Fibroblast of peridontal ligament (primary cell): ENCODE results near the gene LSM2.
"Not testable (repeated sequence)": the region's sequence is repeated elsewhere in the genome, so short reads cannot be mapped to it uniquely, and the experiment has no call there.

ENCODE experiments used
- DNase-seq: peaks from one replicate; pipeline ENCODE4 v3.0.0-alpha.2; 2010; ENCODE audit errors: extremely low read depth

The LSM2 gene

DNA sequence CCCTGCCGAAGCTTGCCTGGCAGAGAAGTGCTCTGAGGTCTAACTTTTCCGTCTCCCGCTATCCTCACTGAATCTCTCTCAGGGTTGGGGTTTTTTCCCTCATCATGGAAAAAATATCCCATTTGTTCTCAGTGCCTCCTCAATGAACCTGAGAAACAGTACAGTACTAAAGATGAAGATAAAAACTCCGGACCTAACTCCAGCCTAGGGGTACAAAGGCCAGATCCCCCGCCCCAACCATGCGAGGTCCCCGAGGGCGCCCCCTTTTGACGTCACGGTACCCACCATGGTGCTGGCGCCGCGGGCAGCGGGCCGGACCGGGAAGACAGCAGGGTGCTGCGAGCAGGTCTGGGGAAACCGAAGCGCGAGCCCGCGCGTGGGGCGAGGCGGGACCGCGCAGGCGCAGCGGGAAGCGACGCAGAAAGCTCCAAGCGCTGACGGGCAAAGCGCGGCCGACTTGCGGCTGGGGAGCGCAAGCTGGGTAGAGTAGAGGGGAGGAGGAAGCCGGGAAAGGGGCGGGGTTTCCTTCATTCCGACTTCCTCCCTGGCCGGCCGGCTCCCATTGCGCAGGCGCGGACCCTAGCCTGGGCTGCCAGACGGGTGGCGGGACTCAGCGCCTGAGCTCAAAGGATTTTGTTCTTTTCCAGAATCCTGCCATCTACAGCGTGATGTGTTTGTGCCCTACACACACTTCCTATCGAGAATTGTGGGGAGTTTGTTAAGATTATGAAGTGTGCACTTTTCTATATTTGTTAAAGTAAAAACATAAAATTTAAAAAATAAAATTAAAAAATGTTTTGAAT lies at the start of gene LSM2:
TSS of gene LSM2 (minus strand) at position 497 of the 803 bp plus-strand sequence. CDS start at position 288, 209 bp downstream.
- peak; percentile 96 for DNase-seq

DNA sequence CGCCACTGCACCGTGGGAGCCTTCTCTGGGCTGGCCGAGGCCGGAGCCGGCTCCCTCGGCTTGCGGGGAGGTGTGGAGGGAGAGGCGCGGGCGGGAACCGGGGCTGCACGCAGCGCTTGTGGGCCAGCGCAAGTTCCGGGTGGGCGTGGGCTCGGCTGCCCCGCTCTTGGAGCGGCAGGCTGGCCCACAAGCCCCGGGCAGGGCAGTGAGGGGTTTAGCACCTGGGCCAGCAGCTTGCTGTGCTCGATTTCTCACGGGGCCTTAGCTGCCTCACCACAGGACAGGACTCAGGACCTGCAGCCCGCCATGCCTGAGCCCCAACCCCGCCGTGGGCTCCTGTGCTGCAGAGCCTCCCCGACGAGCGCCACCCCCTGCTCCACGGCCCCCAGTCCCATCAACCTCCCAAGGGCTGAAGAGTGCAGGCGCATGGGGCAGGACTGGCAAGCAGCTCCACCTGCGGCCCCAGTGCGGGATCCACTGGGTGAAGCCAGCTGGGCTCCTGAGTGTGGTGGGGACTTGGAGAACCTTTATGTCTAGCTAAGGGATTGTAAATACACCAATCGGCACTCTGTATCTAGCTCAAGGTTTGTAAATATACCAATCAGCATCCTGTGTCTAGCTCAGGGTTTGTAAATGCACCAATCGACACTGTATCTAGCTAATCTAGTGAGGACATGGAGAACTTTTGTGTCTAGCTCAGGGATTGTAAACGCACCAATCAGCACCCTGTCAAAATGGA lies 45.4 kb upstream of the LSM2 start:
- DNase-seq = not testable (repeated sequence)

DNA sequence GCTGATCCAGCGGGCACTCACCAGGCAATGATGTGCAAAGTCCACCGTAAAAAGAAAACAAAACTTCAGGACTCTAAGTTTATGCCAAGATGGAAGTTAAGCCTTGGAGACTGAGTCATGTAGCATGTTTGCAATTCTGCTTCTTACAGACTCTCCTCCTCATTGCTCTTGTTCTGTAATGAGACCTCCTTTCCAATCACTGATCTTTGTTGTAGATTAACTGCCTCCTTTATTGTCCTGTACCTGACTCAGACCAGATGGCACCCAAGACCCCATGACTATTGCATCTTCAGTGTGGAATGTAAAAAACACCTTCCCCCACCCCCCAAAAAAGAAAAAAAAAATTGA lies 44.7 kb upstream of the LSM2 start:
- peak; percentile 45 for DNase-seq

DNA sequence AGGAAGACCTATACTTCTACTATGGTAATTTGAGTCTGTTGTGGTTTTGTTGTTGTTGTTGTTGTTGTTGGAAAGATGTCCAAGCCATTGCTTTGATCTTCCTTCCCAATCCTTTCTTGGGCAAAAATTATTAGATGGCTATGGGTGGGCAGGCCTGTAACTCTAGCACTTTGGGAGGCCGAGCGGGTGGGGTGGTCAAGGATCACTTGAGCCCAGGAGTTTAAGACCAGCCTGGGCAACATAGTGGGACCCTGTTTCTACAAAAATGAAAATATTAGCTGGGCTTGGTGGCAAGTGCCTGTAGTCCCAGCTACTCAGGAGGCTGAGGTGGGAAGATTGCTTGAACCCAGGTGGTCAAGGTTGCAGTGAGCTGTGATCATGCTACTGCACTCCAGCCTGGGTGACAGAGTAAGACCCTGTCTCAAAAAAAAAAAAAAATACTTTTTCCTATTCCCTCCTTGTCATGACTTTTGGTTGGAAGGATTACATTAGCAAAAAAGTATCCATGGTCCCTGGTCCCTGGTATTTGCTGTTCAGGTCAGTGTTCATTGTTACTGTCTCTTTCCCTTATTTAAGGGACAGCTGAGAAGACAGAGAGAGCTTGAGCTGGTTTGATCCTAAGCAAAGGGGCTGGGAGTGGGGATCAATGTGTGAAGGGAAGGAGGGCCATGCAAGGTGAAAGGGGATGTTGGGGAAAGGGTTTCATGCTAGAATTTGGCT lies 44.2 kb upstream of the LSM2 start:
- DNase-seq = no peak

DNA sequence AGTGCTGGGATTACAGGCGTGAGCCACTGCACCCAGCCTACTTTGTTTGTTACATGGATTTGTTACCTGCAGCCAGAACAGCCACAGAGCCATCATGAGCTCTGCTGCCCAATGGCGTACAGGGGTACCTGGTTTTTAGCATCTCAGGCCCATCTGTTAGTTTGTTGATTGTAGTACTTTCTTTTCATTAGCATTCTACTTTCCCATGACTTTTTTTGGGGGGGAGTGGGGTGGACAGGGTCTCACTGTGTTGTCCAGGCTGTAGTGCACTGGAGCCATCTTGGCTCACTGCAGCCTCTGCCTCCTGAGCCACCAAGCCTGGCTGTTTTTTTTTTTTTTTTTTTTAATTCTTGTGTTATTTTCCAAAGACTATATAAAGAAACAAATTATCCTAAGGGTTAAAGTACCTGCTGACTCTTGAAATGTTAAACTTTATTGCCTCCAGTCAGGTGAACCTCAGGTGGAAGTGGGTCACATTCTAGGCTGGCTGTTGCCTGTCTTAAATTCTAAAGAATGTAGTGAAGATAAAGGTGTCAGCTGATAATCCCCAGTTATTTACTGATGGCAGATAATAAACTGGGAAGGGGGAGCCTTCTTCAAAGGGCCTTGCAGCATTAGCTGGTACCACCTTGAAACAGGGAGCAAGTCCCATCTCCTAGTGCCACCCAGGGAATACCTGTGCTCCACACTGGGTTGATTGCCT lies 40.7 kb upstream of the LSM2 start:
- no peak for DNase-seq

DNA sequence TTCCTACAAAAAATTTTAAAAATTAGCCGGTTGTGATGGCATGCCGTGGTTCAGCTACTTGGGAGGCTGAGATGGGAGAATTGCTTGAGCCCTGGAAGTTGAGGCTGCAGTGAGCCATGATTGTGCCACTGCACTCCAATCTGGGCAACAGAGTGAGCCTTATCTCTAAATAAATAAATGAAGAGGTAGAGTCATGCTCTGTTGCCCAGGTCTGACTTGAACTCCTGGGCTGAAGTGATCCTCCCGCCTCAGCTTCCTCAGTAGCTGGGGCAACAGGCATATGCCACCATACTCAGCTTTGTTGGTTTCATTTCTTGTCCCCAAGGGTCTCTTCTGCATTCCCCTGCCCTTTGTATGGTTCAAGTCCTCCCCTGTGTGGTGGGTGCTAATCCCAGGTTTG lies 37.7 kb upstream of the LSM2 start:
- no peak for DNase-seq

DNA sequence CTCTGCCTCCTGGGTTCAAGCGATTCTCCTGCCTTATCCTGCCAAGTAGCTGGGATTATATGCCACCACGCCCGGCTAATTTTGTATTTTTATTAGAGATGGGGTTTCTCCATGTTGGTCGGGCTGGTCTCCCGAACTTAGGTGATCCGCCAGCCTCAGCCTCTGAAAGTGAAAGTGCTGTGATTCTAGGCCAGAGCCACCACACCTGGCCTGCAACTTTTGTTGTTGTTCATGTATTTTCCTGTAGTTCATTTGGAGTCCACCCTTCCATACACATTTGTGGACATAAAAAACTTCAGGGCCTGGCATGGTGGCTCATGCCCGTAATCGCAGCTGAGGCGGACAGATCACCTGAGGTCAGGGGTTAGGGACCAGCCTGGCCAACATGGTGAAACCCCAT lies 35.3 kb upstream of the LSM2 start:
- DNase-seq = no peak

DNA sequence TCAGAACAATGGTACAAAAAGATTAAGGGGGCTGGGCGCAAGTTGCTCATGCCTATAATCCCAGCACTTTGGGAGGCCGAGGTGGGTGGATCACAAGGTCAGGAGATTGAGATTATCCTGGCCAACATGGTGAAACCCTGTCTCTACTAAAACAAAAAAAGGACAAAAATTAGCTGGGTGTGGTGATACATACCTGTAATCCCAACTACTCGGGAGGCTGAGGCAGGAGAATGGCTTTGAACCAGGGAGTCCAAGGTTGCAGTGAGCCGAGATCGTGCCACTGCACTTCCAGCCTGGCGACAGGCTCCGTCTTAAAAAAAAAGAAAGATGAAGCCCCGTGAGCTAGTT lies 33.0 kb upstream of the LSM2 start:
- not testable (repeated sequence) for DNase-seq

DNA sequence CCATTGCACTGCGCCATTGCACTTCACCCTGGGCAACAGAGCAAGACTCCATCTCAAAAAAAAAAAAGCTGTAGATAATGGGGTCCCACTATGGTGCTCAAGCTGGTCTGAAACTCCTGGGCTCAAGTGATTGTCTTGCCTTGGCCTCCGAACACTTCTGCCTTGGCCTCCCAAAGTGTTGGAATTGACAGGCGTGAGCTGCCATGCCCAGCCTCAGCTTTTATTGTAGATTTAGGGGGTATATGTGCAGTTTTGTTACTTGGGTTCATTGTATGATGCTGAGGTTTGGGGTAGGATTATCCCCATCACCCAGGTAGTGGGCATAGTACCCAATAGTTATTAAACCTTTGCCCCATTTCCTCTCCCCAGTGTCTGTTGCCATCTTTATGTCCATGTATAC lies 32.2 kb upstream of the LSM2 start:
- no peak for DNase-seq

DNA sequence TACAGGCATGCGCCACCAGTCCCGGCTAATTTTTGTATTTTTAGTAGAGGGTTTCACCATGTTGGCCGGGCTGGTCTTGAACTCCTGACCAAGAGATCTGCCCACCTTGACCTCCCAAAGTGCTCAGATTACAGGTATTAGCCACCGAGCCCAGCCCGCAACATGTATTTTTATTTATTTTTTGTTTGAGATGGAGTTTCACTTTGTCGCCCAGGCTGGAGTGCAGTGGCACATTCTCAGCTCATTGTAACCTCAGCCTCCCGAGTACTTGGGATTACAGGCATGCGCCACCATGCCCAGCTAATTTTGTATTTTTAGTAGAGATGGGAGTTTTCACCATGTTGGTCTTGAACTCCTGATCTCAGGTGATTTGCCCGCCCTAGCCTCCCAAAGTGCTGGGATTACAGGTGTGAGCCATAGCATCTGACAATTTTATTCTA lies 31.4 kb upstream of the LSM2 start:
- DNase-seq = not testable (repeated sequence)

DNA sequence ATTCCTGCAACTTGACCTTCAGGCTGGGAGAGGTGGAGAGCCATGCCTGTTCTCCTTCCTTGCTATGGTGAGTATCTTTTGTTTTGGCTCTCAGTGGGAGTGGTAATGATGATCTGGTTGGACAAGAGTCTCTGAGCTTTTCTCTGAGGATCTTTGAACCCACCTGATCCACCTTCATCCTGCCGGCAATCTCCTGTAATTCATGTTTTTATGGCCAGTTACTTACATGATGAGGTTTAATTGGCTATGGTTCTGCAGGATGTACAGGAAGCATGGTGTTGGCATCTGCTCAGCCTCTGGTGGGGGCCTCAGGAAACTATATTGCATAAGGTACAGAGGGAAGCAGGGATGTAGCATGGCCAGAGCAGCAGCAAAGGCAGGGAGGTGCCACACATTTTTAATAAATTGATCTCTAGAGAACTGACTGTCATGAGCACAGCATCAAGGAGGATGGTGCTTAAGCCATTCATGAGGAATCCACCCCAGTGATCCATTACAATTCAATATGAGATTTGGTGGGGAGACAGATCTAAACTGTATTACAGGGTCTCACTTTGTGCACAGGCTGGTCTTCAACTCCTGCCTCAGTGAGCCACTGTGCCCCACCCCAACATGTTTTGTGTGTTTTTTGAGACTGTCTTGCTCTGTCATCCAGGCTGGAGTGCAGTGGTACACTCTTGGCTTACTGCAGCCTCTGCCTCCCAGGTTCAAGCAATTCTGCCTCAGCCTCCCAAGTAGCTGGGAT lies 30.8 kb upstream of the LSM2 start:
- DNase-seq = no peak

DNA sequence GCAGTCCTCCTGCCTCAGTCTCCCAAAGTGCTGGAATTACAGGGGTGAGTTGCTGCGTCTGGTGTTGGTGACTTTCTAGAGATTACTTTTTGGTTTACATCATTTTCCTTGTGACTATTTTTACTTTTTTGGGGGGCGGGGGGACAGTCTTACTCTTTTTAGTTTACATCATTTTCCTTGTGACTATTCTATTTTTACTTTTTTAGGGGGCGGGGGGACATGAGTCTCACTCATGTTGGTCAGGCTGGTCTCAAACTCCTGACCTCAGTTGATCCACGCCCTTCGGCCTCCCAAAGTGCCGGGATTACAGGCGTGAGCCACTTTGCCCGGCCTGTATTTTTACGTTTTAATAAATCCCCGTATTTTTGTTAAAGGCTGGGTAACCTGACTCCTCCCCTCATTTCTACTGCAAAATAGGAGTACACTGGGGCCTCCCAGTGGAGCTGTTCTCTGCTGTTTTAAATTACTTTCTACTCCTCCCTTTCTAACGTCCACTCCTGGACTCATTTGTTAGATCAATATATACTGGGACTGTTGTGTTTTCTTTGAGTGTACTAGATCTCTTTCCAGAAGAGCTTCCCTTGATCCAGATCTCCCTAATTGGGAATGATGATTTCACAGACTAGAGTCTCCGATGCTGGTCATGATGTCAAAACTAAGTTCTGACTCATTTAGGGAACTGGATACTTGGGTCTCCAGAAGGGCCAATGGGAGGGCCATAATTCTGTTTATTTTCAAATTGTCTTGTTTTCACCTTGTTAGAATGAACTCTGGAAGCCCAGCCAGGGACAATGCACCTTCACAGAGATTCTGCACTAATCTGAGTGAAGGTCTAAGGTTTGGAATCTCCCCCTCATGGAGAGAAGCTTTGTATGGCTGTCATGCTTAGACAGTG lies 30.0 kb upstream of the LSM2 start:
- DNase-seq = peak; percentile 71

DNA sequence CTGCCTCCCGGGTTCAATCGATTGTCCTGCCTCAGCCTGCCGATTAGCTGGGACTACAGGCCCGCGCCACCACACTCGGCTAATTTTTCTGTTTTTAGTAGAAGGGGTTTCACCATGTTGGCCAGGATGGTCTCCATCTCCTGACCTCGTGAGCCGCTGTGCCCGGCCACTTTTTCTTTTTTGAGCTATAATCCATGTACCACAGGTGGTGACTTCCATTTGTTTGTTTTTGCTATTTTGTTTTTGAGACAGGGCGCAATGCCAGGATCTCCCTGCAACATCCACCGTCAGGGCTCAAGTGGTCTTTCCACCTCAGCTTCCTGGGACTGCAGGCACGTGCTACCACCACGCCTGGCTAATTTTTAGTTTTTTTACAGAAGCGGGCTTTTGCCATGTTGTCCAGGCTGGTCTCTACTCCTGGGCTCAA lies 29.3 kb upstream of the LSM2 start:
- no peak for DNase-seq

DNA sequence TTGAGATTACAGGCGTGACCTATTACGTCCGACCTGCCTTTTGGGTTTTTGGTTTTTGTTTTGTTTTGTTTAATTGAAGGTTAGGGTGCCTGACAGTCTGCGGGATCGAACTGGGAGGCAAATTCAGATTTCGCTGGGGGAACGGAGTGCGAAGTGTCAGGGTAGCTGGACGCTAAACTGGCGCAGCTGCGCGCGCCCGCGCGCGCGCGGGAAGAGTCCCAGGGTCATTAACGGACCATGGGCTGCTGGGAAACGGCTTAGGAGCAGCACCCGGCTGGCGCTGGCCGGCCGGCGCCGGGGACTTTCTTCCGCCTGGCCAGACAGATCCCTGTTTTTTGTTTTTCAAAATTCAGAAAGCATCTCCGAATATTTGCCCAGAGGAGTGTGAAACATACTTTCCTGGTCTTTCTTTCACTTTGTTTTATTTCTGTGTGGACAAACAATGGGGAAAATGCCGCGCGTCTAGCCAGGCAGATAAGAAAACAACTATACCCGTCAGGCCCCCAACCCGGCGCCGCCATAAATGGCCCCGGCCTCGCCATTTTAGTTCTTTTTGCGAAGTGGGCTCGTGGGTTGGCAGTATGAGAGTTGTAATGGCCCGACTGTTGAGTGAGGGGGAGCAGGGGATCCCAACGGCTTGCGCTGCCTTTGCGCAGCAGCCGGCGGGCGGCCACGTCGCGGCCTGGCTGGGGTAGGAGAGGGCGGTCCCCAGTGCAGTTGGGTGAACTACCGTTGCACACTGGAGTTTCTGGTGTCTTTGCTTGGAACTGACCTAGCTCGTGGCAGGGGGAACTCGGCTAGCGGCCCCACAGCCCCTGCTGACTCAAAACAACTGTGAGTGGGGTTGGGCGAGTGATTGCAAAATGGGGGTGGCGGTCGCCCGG lies 27.8 kb upstream of the LSM2 start:
- peak; percentile 85 for DNase-seq

DNA sequence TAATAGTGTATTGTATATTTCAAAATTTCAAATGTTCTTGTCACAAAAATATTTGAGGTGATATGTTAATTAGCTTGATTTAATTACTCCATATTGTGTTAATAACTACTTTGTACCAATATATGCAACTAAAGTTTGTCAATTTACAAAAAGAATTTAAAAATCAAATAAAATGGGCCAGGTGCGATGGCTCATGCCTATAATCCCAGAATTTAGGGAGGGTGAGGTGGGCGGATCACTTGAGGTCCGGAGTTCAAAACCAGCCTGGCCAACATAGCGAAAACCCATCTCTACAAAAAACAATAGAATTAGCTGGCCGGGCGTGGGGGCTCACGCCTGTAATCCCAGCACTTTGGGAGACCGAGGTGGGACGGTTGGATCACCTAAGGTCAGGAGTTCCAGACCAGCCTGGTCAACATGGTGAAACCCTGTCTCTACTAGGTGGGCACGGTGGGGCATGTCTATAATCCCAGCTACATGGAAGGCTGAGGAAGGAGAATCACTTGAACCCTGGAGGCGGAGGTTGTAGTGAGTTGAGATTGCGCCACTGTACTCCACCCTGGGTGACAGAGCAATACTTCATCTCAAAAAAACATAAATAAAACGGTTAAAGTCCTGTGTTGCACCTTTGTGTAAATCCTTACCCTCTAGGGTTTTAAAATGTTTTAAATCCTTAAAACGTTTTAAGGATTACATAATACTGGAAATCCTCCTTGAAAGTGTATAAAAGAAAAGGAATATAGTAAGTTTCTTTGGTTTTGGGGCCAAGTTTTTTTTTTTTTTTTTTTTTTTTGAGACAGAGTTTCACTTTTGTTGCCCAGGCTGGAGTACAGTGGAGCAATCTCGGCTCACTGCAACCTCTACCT lies 24.8 kb upstream of the LSM2 start:
- DNase-seq = no peak

DNA sequence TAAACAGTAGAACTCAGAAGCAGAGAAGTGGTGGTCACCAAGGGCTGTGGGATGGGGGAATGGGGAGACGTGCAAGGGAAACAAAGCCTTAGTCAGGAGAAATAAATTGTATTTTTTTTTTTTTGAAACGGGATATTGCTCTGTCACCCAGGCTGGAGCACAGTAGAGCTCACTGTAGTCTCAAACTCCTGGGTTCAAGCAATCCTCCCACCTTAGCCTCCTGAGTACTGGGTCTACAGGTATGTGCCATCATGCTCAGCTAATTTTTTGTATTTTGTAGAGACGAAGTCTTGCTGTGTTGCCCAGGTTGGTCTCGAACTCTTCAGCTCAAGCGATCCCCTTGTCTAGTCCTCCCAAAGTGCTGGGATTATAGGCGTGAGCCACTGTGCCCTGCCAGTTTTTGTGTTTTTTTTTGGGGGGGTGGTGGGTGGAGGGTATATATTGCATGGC lies 24.1 kb upstream of the LSM2 start:
- no peak for DNase-seq

DNA sequence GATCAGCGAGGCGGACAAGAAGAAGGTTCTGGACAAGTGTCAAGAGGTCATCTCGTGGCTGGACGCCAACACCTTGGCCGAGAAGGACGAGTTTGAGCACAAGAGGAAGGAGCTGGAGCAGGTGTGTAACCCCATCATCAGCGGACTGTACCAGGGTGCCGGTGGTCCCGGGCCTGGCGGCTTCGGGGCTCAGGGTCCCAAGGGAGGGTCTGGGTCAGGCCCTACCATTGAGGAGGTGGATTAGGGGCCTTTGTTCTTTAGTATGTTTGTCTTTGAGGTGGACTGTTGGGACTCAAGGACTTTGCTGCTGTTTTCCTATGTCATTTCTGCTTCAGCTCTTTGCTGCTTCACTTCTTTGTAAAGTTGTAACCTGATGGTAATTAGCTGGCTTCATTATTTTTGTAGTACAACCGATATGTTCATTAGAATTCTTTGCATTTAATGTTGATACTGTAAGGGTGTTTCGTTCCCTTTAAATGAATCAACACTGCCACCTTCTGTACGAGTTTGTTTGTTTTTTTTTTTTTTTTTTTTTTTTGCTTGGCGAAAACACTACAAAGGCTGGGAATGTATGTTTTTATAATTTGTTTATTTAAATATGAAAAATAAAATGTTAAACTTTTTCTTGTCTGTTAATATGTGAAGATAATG lies 23.0 kb upstream of the LSM2 start:
- DNase-seq = peak; percentile 77
